GM12891 (cell line): ENCODE measurements around the gene ABHD6.
"Not testable (repeated sequence)": the region's sequence is repeated elsewhere in the genome, so short reads cannot be mapped to it uniquely, and the experiment has no call there.

ENCODE experiments used
- DNase-seq: peaks from one replicate; pipeline ENCODE4 v3.0.0; 2011; ENCODE audit warnings: low spot score; ENCODE audit not compliant: insufficient read length
- FAIRE-seq: peaks from 2 replicates; lab custom pipeline; 2011; peaks lifted over from hg19 to GRCh38; lab: Jason Lieb, UNC
- PAX5 ChIP-seq: IDR thresholded peaks from 2 replicates; pipeline ENCODE4 v1.6.1; 2011; ENCODE audit warnings: low read length, moderate library complexity, mild to moderate bottlenecking; ENCODE audit not compliant: insufficient read depth, severe bottlenecking
- POLR2A ChIP-seq: IDR thresholded peaks from 2 replicates; pipeline ENCODE4 v1.6.1; 2011; ENCODE audit warnings: low read depth, low read length, control low read depth
- POLR2AphosphoS5 ChIP-seq: IDR thresholded peaks from 2 replicates; pipeline ENCODE4 v1.6.1; 2011; ENCODE audit warnings: low read depth, low read length, control low read depth
- POU2F2 ChIP-seq: IDR thresholded peaks from 2 replicates; pipeline ENCODE4 v1.6.1; 2011; ENCODE audit warnings: low read depth, mild to moderate bottlenecking, control low read depth, low read length, moderate library complexity
- SPI1 ChIP-seq: IDR thresholded peaks from 2 replicates; pipeline ENCODE4 v1.6.1; 2011; ENCODE audit warnings: low read depth, low read length, control low read depth
- TAF1 ChIP-seq: IDR thresholded peaks from 2 replicates; pipeline ENCODE4 v1.6.1; 2011; ENCODE audit warnings: low read depth, low read length, control low read depth

Gene ABHD6

GRCh38 chr3:58331593-58332152 is 94.1 kb downstream of the ABHD6 start:
- DNase-seq (no peak), FAIRE-seq (no peak)
- TF ChIP-seq TAF1, result no peak
- no peak for TF ChIP-seq POLR2AphosphoS5
- no peak for TF ChIP-seq SPI1
- no peak for TF ChIP-seq POU2F2
- no peak for TF ChIP-seq POLR2A
- TF ChIP-seq PAX5, result no peak

GRCh38 chr3:58332575-58333188 is 95.1 kb downstream of the ABHD6 start, which contains the start of gene PXK:
PXK (plus strand) TSS chr3:58332892; CDS start chr3:58332989, 97 bp downstream.
- peak; percentile 85 for FAIRE-seq
- TF ChIP-seq POLR2AphosphoS5 (no peak), PAX5 (peak; percentile 66)

GRCh38 chr3:58333206-58334012 is 95.8 kb downstream of the ABHD6 start:
- no peak for TF ChIP-seq POU2F2
- no peak for TF ChIP-seq SPI1
- no peak for TF ChIP-seq POLR2A
- no peak for TF ChIP-seq PAX5
- TF ChIP-seq TAF1, result no peak
- TF ChIP-seq POLR2AphosphoS5, result no peak
- FAIRE-seq, result peak; percentile 71
- DNase-seq, result peak; percentile 37

More at GRCh38 chr3:58332575-58333188, 95.1 kb downstream of the ABHD6 start, which contains the start of gene PXK:
- DNase-seq, result peak; percentile 64

- DNase-seq (no peak), FAIRE-seq (no peak)
- TF ChIP-seq TAF1, result no peak
- no peak for TF ChIP-seq PAX5
- TF ChIP-seq POU2F2, result no peak
- no peak for TF ChIP-seq SPI1
- no peak for TF ChIP-seq POLR2AphosphoS5
- no peak for TF ChIP-seq POLR2A
Measured at GRCh38 chr3:58334013-58334321, 96.4 kb downstream of the ABHD6 start.

GRCh38 chr3:58334506-58334884 is 96.9 kb downstream of the ABHD6 start:
- FAIRE-seq (no peak), DNase-seq (no peak)
- TF ChIP-seq TAF1 (no peak), SPI1 (no peak)

- FAIRE-seq (peak; percentile 65), DNase-seq (no peak)
- no peak for TF ChIP-seq POU2F2
- no peak for TF ChIP-seq POLR2A
- TF ChIP-seq TAF1, result no peak
- TF ChIP-seq PAX5, result no peak
- TF ChIP-seq SPI1, result no peak
- TF ChIP-seq POLR2AphosphoS5, result no peak
Measured at GRCh38 chr3:58335652-58335947, 98.0 kb downstream of the ABHD6 start.

- no peak for DNase-seq
- no peak for FAIRE-seq
- TF ChIP-seq POLR2A (no peak), POU2F2 (no peak), TAF1 (no peak), PAX5 (no peak), POLR2AphosphoS5 (no peak)
Measured at GRCh38 chr3:58336135-58336882, 98.7 kb downstream of the ABHD6 start.

GRCh38 chr3:58337190-58337589 is 99.6 kb downstream of the ABHD6 start:
- DNase-seq, result no peak
- no peak for FAIRE-seq
- TF ChIP-seq PAX5, result no peak
- TF ChIP-seq POU2F2, result no peak
- TF ChIP-seq POLR2AphosphoS5, result no peak
- TF ChIP-seq POLR2A, result no peak
- no peak for TF ChIP-seq SPI1
- no peak for TF ChIP-seq TAF1

- FAIRE-seq, DNase-seq: not testable (repeated sequence)
Measured at GRCh38 chr3:58339146-58339545, 101.6 kb downstream of the ABHD6 start.

- TF ChIP-seq TAF1, result no peak
- no peak for TF ChIP-seq POLR2A
- no peak for TF ChIP-seq SPI1
- TF ChIP-seq POU2F2, result no peak
- TF ChIP-seq PAX5, result no peak
- no peak for TF ChIP-seq POLR2AphosphoS5
- DNase-seq (no peak), FAIRE-seq (no peak)
Measured at GRCh38 chr3:58340594-58341244, 103.1 kb downstream of the ABHD6 start.
